ENCODE measurements around the gene PYCR2. TPM values are rescaled to one million over a fixed set of nuclear protein-coding genes. Genes with fewer than 3 reads are reported as not detected.
"Not testable (repeated sequence)": the region's sequence is repeated elsewhere in the genome, so short reads cannot be mapped to it uniquely, and the experiment has no call there.

Gene PYCR2
- 15.1 TPM for total RNA-seq

DNA sequence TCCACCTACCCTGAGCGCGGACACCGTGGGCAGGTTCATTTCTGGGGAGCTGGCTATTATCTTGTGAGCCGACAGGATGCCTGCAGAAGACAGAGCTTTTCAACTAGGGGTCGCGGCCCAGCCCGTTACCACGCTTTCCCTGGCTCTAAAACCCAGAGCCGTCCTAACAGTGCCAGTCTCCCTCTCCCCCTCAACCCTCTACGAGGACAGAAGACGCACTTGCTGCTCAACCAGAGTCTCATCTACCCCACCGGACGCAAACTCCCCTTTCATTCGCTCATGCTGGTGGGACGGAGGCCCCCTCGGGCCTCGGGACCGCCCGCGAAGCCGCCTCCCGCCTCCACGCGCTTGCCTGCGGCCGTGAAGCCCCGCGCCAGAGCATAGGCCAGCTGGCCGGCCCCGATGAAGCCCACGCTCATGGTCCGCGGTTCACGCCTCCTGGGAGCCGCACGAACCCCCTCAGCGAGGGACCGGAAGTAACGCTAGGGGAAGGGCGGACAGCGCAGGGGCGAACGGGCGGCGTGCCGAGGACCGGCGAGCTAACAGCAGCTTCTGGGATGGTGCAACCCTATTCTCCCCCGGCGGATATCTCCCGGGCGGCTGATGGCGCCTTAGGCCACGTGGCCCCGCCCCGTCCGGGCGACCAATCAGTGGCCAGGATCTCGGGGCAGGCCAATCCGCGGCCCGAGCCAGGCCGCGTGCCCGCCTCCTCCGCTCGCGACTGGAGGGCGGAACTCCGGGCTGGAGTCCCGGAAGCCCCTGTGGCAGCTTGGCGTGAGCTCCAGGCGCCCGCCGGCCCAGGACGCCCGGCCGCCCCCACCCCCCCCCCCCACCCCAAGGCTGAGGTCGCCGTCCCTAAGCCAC lies at the start of gene PYCR2:
PYCR2 (minus strand) TSS at position 559 of the 864 bp plus-strand sequence; CDS start at position 419, 140 bp downstream.
- no peaks in the 10 kb centered on the region for H3K9me3 ChIP-seq (ENCODE audit: low read depth, low read length)
- peaks cover 28% of the 10 kb centered on the region for H3K4me1 ChIP-seq (ENCODE audit: insufficient read depth, low read length)
- peak within 1 kb of the TSS; percentile 95 for H3K4me3 ChIP-seq (ENCODE audit: low read length)
- H3K27me3 ChIP-seq (ENCODE audit: insufficient read depth, low read length), result no peaks in the 10 kb centered on the region

GRCh38 chr1:225973158-225973557 lies 49.1 kb upstream of the PYCR2 start:
- Histone ChIP-seq H3K27me3 (ENCODE audit: insufficient read depth, low read length) (no peaks in the 10 kb centered on the region), H3K4me1 (ENCODE audit: insufficient read depth, low read length) (peaks cover 5% of the 10 kb centered on the region), H3K9me3 (ENCODE audit: low read depth, low read length) (no peaks in the 10 kb centered on the region), H3K4me3 (ENCODE audit: low read length) (no peak overlapping the region)

DNA sequence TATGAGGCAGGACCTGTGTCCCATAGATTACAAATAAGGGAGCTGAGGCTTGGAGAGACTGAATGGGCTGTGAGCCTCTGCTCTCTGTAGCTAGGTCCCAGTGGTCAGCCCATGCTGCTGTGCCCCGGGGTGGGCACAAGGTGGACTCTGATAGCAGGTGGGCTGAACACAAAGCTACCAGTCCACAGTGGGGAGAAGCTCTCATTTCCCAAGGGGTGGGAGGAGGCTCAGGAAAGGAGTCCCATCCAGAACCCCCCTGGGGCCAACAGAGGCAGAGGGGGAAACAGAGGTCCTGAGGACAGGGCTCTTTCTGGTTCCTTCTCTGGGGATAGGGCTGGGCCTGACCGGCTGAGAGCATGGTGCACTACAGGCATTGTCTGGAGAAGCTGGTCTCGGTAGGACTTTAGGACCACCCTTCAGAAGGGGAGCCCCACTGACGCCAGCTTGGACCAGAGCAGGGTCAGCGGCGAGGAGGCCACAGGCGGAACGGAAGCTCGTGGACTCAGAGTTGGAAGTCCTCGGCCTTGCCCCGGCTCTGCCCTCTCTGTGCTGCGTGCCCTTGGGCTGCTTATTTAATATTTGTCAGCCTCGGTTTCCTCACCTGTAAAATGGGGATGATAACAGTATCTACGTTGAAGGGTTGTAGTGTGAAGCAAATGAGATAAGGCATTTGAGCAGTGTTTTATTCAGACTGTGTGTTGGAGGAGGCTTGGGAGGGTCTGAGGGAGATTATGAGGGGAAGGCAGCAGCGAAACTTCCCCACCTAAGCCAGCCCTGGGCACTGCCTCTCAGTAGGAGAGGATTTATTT lies 48.5 kb upstream of the PYCR2 start:
- H3K4me3 ChIP-seq (ENCODE audit: low read length), result no peak overlapping the region
- H3K4me1 ChIP-seq (ENCODE audit: insufficient read depth, low read length), result peaks cover 1% of the 10 kb centered on the region
- H3K27me3 ChIP-seq (ENCODE audit: insufficient read depth, low read length), result no peaks in the 10 kb centered on the region
- no peaks in the 10 kb centered on the region for H3K9me3 ChIP-seq (ENCODE audit: low read depth, low read length)

DNA sequence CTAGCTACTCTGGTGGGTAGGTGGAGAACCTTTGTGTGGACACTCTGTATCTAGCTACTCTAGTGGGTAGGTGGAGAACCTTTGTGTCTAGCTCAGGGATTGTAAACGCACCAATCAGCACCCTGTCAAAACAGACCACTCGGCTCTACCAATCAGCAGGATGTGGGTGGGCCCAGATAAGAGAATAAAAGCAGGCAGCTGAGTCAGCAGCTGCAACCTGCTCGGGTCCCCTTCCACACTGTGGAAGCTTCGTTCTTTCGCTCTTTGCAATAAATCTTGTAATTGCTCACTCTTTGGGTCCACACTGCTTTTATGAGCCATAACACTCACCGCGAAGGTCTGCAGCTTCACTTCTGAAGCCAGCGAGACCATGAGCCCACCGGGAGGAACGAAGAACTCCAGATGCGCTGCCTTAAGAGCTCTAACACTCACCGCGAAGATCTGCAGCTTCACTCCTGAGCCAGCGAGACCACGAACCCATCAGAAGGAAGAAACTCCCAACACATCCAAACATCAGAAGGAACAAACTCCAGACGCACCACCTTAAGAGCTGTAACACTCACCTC lies 46.6 kb upstream of the PYCR2 start:
- H3K9me3 ChIP-seq (ENCODE audit: low read depth, low read length); H3K4me1 ChIP-seq (ENCODE audit: insufficient read depth, low read length); H3K27me3 ChIP-seq (ENCODE audit: insufficient read depth, low read length); H3K4me3 ChIP-seq (ENCODE audit: low read length): not testable (repeated sequence)

GRCh38 chr1:225969751-225970150 lies 45.7 kb upstream of the PYCR2 start:
- not testable (repeated sequence) for H3K27me3 ChIP-seq (ENCODE audit: insufficient read depth, low read length); H3K4me3 ChIP-seq (ENCODE audit: low read length); H3K9me3 ChIP-seq (ENCODE audit: low read depth, low read length); H3K4me1 ChIP-seq (ENCODE audit: insufficient read depth, low read length)

DNA sequence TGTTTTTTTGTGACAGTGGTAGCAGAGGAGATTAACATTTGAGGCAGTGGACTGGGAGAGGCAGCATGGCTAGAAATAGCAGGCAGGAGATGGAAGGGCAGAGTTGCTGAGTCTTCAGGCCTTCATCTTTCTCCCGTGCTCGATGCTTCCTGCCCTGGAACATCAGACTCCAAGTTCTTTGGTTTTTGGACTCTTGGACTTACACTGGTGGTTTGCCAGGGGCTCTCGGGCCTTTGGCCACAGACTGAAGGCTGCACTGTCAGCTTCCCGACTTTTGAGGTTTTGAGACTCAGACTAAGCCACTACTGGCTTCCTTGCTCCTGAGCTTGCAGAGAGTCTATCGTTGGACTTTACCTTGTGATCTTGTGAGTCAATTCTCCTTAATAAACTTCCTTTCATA lies 41.2 kb upstream of the PYCR2 start:
- no peaks in the 10 kb centered on the region for H3K27me3 ChIP-seq (ENCODE audit: insufficient read depth, low read length)
- no peaks in the 10 kb centered on the region for H3K9me3 ChIP-seq (ENCODE audit: low read depth, low read length)
- H3K4me1 ChIP-seq (ENCODE audit: insufficient read depth, low read length), result no peaks in the 10 kb centered on the region
- H3K4me3 ChIP-seq (ENCODE audit: low read length), result no peak overlapping the region

- Histone ChIP-seq H3K9me3 (ENCODE audit: low read depth, low read length) (no peaks in the 10 kb centered on the region), H3K27me3 (ENCODE audit: insufficient read depth, low read length) (no peaks in the 10 kb centered on the region), H3K4me1 (ENCODE audit: insufficient read depth, low read length) (no peaks in the 10 kb centered on the region), H3K4me3 (ENCODE audit: low read length) (no peak overlapping the region)
Measured at GRCh38 chr1:225963735-225964530, 39.9 kb upstream of the PYCR2 start.

DNA sequence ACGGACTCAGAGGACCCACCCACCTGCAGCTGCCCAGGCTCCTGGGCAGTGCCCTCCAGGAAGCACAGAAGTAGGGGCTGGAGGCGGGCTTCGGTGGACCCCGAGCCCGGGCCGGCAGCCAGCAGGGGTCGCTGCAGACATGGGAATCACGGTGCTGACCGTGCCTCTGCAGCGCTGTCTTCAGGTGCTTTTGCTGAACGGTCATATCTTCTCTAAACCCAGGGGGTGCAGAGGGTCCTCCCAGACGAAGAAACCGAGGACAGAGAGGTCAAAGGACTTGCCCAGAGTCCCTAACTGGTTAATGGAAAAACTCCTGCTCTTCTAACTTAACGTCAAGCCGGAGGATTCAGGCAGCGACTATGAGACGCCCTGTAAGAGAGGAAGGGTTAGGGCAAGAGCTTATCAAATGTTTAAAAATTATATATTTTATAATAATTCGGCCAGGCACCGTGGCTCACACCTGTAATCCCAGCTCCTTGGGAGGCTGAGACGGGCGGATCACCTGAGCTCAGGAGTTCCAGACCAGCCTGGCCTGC lies 38.5 kb upstream of the PYCR2 start:
- no peaks in the 10 kb centered on the region for H3K27me3 ChIP-seq (ENCODE audit: insufficient read depth, low read length)
- no peak overlapping the region for H3K4me3 ChIP-seq (ENCODE audit: low read length)
- H3K9me3 ChIP-seq (ENCODE audit: low read depth, low read length), result no peaks in the 10 kb centered on the region
- no peaks in the 10 kb centered on the region for H3K4me1 ChIP-seq (ENCODE audit: insufficient read depth, low read length)

GRCh38 chr1:225961659-225962439 lies 37.8 kb upstream of the PYCR2 start:
- Histone ChIP-seq H3K4me3 (ENCODE audit: low read length) (no peak overlapping the region), H3K9me3 (ENCODE audit: low read depth, low read length) (no peaks in the 10 kb centered on the region), H3K27me3 (ENCODE audit: insufficient read depth, low read length) (no peaks in the 10 kb centered on the region), H3K4me1 (ENCODE audit: insufficient read depth, low read length) (no peaks in the 10 kb centered on the region)

DNA sequence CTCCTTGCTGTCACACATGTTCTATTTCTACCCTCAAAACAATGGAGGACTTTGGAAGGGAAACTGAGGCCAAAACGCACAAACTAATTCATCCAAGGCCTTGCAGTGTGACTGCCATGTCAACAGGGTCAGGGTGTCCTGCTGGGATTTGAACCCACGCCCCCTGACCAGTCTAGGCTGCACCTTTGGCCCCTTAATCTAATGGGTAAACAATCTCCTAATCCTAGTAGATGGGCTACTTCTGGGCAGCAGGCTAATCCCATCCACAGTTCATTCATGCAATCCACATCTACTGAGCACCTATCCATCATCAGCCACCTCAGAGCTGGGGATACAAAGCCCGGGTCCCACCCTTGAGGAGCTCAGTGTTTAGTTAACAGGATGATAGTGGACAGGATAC lies 34.0 kb upstream of the PYCR2 start:
- no peak overlapping the region for H3K4me3 ChIP-seq (ENCODE audit: low read length)
- H3K27me3 ChIP-seq (ENCODE audit: insufficient read depth, low read length), result no peaks in the 10 kb centered on the region
- H3K4me1 ChIP-seq (ENCODE audit: insufficient read depth, low read length), result no peaks in the 10 kb centered on the region
- H3K9me3 ChIP-seq (ENCODE audit: low read depth, low read length), result no peaks in the 10 kb centered on the region

- Histone ChIP-seq H3K4me3 (ENCODE audit: low read length) (no peak overlapping the region), H3K27me3 (ENCODE audit: insufficient read depth, low read length) (no peaks in the 10 kb centered on the region), H3K9me3 (ENCODE audit: low read depth, low read length) (no peaks in the 10 kb centered on the region), H3K4me1 (ENCODE audit: insufficient read depth, low read length) (peaks cover 4% of the 10 kb centered on the region)
Measured at GRCh38 chr1:225954753-225955152, 30.7 kb upstream of the PYCR2 start.

- Histone ChIP-seq H3K4me3 (ENCODE audit: low read length) (no peak overlapping the region), H3K4me1 (ENCODE audit: insufficient read depth, low read length) (peaks cover 4% of the 10 kb centered on the region), H3K27me3 (ENCODE audit: insufficient read depth, low read length) (no peaks in the 10 kb centered on the region), H3K9me3 (ENCODE audit: low read depth, low read length) (no peaks in the 10 kb centered on the region)
Measured at GRCh38 chr1:225953315-225953714, 29.3 kb upstream of the PYCR2 start.

- H3K27me3 ChIP-seq (ENCODE audit: insufficient read depth, low read length), result no peaks in the 10 kb centered on the region
- no peaks in the 10 kb centered on the region for H3K9me3 ChIP-seq (ENCODE audit: low read depth, low read length)
- no peak overlapping the region for H3K4me3 ChIP-seq (ENCODE audit: low read length)
- H3K4me1 ChIP-seq (ENCODE audit: insufficient read depth, low read length), result peaks cover 4% of the 10 kb centered on the region
Measured at GRCh38 chr1:225950905-225951497, 27.0 kb upstream of the PYCR2 start.

Data from mononuclear cell (primary cell).